Psoas muscle (tissue), 8 donors: Measurements from ENCODE around the gene ING3. TPM values are rescaled to one million over a fixed set of nuclear protein-coding genes. Genes with fewer than 3 reads are reported as not detected.

Source experiments
- ATAC-seq, 4 donors: fragments of 200-7000 bp; cut with Tn5 transposase; one replicate each; pipeline ENCODE4 v1.9.1; 2020; ENCODE audit warnings: moderate library complexity in 3 of 4, mild to moderate bottlenecking in 2 of 4
- DNase-seq, 2 donors: peaks; one replicate each; pipeline ENCODE4 v3.0.0-alpha.2; 2020
- H3K27ac ChIP-seq: fragments of 200-600 bp; one replicate; pipeline ENCODE4 v1.8.0; 2022
- H3K27me3 ChIP-seq, 3 donors: fragments of 200-600 bp in 1 of 3; one replicate each; pipeline versions ENCODE4 v1.6.1 to v1.8.0; 2013 to 2022; ENCODE audit warnings: low read length in 2 of 3, mild to moderate bottlenecking in 2 of 3, moderate library complexity in 1 of 3; ENCODE audit not compliant: insufficient read depth in 3 of 3
- H3K36me3 ChIP-seq, 2 donors: fragments of 200-600 bp in 1 of 2; one replicate each; pipeline versions ENCODE4 v1.6.1 to v1.8.0; 2013 to 2022; ENCODE audit warnings: low read depth in 1 of 2, mild to moderate bottlenecking in 1 of 2, moderate library complexity in 1 of 2; ENCODE audit not compliant: insufficient read depth in 1 of 2
- H3K4me1 ChIP-seq: fragments of 200-600 bp; one replicate; pipeline ENCODE4 v1.8.0; 2022
- H3K4me3 ChIP-seq: fragments of 200-600 bp; one replicate; pipeline ENCODE4 v1.8.0; 2022; ENCODE audit warnings: mild to moderate bottlenecking
- H3K9me3 ChIP-seq: fragments of 200-600 bp; one replicate; pipeline ENCODE4 v1.8.0; 2022
- CTCF ChIP-seq: fragments of 200-600 bp; IDR thresholded peaks from one replicate; pipeline ENCODE4 v1.8.0; 2022; ENCODE audit warnings: antibody characterized with exemption
- WGBS, 3 donors: extraction: QIAGEN DNeasy Blood & Tissue Kit; methylation state at CpG; one replicate each; pipeline versions ENCODE4 v1.1.6 to v1.1.7; 2013; 5-methylcytosine and 5-hydroxymethylcytosine counted together
- intact Hi-C, 2 donors: fragments of 100-400 bp; cut with DNase I; formaldehyde crosslinking; loops; one replicate each; pipeline versions ENCODE4 v1.11.0 to v1.14.2; 2022
- polyA plus RNA-seq, 3 donors: library from polyadenylated mRNA; stranded (reverse); fragments of 200-250 nt; gene quantifications; one replicate each; pipeline ENCODE4 v1.2.3, GENCODE V29; 2013
- total RNA-seq, 4 donors: library from RNA; stranded (reverse); fragmentation: NEBNext Ultra II Directional in 2 of 4; extraction: Animal tissue kit (Norgen Biotek cat#: 25700) in 2 of 4; gene quantifications; one replicate each; pipeline versions ENCODE4 v1.2.1 to v1.2.4, GENCODE V29; 2021 to 2023
- donor health status: healthy with polysubstance abuse.
- donor health status: DM: no; HTN: no; CAD: no; lungs with moderate emphysema.
- donor health status: Bipolar disorder and iron deficiency.
- donor health status: healthy.
- donor health status: DM: yes; HTN: yes; CAD: no.
- donor health status: DM: no; HTN: no; CAD: no.
- donor health status: DM: no; HTN: no; CAD: no.
- donor health status: DM: yes; HTN: yes; CAD: no.

Gene ING3
- total and polyA plus RNA-seq, 7 donors = 5.5 to 10.1 (median 8.3) TPM

GRCh38 chr7:120996988-120997345 is 46.4 kb downstream of the ING3 start:
- ATAC-seq = no peak
- no peak for TF ChIP-seq CTCF

GRCh38 chr7:120997882-120998474 is 47.4 kb downstream of the ING3 start:
- intact Hi-C loops = no loop called here
- Histone ChIP-seq H3K4me1 (peaks cover 75% of the 10 kb centered on the region), H3K4me3 (no peak overlapping the region), H3K27ac (peak overlapping the region; percentile 72), H3K27me3 (no peaks in the 10 kb centered on the region), H3K36me3 (no peaks in the 10 kb centered on the region), H3K9me3 (no peaks in the 10 kb centered on the region)
- ATAC-seq (no peak), DNase-seq (no peak)
- TF ChIP-seq CTCF = no peak
- WGBS, 3 donors = 73 to 89% (median 86%) methylated on average over 7 of the region's 7 CpGs

More at GRCh38 chr7:120996988-120997345, 46.4 kb downstream of the ING3 start:
- intact Hi-C loops = no loop called here
- DNase-seq = no peak
- Histone ChIP-seq H3K4me3 (no peak overlapping the region), H3K36me3 (no peaks in the 10 kb centered on the region), H3K4me1 (peaks cover 75% of the 10 kb centered on the region), H3K27ac (peak overlapping the region; percentile 72), H3K27me3 (no peaks in the 10 kb centered on the region), H3K9me3 (no peaks in the 10 kb centered on the region)

DNA sequence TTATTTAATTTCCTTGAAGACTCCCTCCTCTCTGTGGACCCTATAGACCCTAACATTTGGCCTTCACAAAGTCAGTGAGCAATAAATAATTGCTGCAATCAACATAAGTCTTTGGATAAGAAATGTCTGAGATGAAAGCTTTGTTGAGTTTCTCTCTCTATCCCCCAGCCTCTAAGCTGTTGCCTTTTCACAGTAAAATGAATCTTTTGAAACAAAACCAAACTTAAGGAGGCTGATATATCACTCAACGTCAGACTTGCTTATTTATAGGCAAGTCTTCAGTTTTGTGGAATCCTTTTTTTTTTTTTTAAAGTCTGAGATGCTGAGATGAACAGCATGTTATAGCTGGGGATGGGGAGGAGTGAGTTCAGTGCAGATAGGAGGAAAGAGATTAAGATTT is 47.9 kb downstream of the ING3 start:
- H3K9me3 ChIP-seq = no peaks in the 10 kb centered on the region
- H3K27ac ChIP-seq = peak overlapping the region; percentile 72
- no peak for DNase-seq
- ATAC-seq = no peak
- TF ChIP-seq CTCF = no peak
- H3K36me3 ChIP-seq = no peaks in the 10 kb centered on the region
- no peak overlapping the region for H3K4me3 ChIP-seq
- no peaks in the 10 kb centered on the region for H3K27me3 ChIP-seq
- peaks cover 76% of the 10 kb centered on the region for H3K4me1 ChIP-seq
- intact Hi-C loops = no loop called here
- WGBS, 3 donors = 26 to 53% (median 27%) methylated on average over 1 of the region's 1 CpG

- H3K36me3 ChIP-seq = no peaks in the 10 kb centered on the region
- H3K27me3 ChIP-seq = no peaks in the 10 kb centered on the region
- 86 to 88% (median 87%) methylated on average over 2 of the region's 2 CpGs for WGBS, 3 donors
- peak overlapping the region; percentile 72 for H3K27ac ChIP-seq
- no peak overlapping the region for H3K4me3 ChIP-seq
- peaks cover 78% of the 10 kb centered on the region for H3K4me1 ChIP-seq
- DNase-seq (no peak), ATAC-seq (no peak)
- no peak for TF ChIP-seq CTCF
- intact Hi-C loops = no loop called here
- no peaks in the 10 kb centered on the region for H3K9me3 ChIP-seq
These were observed 48.5 kb downstream of the ING3 start for GRCh38 chr7:120998996-120999565.
